Measurements from ENCODE around the gene MPHOSPH8.

The MPHOSPH8 gene

DNA sequence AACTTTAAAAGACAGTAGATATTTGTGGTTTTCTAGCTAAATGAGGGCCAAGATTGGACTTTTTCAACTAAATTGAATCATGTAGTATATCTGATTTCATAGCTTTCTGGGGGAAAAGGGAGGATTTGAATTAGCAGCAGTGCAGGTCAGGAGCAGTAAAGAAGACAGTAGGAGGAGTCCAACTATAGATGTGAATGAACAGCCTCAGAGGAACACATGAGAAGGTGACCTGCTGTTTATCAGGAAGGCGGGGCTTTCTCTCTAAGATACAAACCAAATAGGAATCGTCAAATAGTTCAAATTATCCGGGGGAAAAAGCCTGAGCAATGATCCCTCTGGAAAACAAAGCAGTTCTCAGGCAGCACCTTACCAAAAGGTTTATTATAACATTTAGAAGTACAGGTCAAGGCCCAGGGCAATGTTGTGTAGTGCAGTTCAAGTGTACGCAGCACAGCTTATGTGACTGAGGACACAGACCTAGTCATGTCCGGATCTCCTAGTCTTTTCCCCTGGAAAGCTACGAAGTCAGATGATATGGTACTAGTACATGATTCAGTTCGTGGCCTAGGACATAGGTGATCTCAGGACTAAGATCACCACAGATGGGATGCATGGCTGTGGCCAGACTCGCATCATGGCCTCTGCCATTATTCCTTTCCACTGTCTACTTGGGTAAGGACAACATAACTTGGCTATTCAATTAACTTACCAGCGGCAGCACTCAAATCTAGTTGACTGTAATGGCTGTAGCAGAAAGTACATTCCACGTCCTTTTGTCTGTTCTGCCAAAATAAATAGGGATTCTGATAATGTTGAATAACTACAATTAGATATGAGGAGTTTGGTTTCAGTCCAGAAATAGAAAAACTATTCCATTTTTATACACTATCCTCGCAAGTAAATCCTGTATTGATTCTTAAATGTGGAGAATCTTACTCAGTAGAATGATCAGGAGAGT lies 40.3 kb downstream of the MPHOSPH8 start:
- Histone ChIP-seq H3K27me3 (replicated peaks; ENCODE audit: control insufficient read depth, insufficient read depth, low read length) (no peaks in the 10 kb centered on the region), H3K36me3 (ENCODE audit: control insufficient read depth, insufficient read depth, low read length) (peaks cover 22% of the 10 kb centered on the region), H3K4me3 (replicated peaks; ENCODE audit: low read depth, low read length) (no peak overlapping the region)
- TF ChIP-seq, protein P1, sequence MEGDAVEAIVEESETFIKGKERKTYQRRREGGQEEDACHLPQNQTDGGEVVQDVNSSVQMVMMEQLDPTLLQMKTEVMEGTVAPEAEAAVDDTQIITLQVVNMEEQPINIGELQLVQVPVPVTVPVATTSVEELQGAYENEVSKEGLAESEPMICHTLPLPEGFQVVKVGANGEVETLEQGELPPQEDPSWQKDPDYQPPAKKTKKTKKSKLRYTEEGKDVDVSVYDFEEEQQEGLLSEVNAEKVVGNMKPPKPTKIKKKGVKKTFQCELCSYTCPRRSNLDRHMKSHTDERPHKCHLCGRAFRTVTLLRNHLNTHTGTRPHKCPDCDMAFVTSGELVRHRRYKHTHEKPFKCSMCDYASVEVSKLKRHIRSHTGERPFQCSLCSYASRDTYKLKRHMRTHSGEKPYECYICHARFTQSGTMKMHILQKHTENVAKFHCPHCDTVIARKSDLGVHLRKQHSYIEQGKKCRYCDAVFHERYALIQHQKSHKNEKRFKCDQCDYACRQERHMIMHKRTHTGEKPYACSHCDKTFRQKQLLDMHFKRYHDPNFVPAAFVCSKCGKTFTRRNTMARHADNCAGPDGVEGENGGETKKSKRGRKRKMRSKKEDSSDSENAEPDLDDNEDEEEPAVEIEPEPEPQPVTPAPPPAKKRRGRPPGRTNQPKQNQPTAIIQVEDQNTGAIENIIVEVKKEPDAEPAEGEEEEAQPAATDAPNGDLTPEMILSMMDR (IDR thresholded peaks at IDR 0.05; ENCODE audit: insufficient read depth, low read length, poor library complexity, severe bottlenecking) = no peak
- DNase-seq (ENCODE audit: extremely low read depth, insufficient read length) = no peak

DNA sequence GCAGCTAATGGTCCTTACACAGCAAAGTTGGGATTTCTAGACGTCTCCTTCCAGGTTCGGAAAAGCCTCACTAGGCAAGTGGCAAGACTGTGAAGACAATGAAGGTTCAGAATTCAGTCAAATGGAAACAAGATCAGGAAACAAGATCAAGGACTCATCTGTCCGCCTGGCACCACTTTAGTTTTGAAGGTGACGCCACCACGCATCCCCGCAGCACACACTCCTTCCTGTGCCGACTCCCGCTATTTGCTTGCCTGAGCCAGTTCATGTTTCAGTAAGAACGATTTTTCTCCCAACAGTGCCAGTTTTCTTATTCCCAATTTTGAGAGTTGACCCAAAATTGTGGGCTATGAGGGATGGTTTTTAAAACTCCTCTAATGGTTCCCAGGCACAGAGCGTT lies 41.4 kb downstream of the MPHOSPH8 start:
- no peak for DNase-seq (ENCODE audit: extremely low read depth, insufficient read length)
- peaks cover 16% of the 10 kb centered on the region for H3K36me3 ChIP-seq (ENCODE audit: control insufficient read depth, insufficient read depth, low read length)
- H3K27me3 ChIP-seq (replicated peaks; ENCODE audit: control insufficient read depth, insufficient read depth, low read length) = no peaks in the 10 kb centered on the region
- no peak overlapping the region for H3K4me3 ChIP-seq (replicated peaks; ENCODE audit: low read depth, low read length)
- TF ChIP-seq, protein P1 (IDR thresholded peaks at IDR 0.05; ENCODE audit: insufficient read depth, low read length, poor library complexity, severe bottlenecking) = no peak

DNA sequence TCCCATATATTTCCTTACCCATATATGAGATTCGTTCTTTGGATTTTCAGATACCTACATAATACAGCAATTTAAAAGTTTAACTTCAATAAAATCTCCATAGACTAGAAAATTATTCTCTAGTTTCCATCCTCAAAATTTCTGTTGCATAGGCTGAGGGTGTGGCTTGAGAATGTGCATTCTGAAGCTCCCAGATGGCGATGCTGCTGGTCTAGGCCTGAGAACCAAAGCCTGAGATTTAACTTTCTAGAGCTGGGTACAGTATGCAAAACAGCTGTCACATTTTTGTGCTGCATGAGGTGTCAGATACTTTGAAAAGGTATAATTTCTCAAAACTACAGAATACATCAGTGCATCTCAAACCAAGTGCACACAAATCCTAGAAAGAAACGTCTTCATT lies 42.7 kb downstream of the MPHOSPH8 start:
- H3K4me3 ChIP-seq (replicated peaks; ENCODE audit: low read depth, low read length) = no peak overlapping the region
- TF ChIP-seq, protein P1 (IDR thresholded peaks at IDR 0.05; ENCODE audit: insufficient read depth, low read length, poor library complexity, severe bottlenecking) = no peak
- no peaks in the 10 kb centered on the region for H3K27me3 ChIP-seq (replicated peaks; ENCODE audit: control insufficient read depth, insufficient read depth, low read length)
- no peak for DNase-seq (ENCODE audit: extremely low read depth, insufficient read length)
- peaks cover 12% of the 10 kb centered on the region for H3K36me3 ChIP-seq (ENCODE audit: control insufficient read depth, insufficient read depth, low read length)

DNA sequence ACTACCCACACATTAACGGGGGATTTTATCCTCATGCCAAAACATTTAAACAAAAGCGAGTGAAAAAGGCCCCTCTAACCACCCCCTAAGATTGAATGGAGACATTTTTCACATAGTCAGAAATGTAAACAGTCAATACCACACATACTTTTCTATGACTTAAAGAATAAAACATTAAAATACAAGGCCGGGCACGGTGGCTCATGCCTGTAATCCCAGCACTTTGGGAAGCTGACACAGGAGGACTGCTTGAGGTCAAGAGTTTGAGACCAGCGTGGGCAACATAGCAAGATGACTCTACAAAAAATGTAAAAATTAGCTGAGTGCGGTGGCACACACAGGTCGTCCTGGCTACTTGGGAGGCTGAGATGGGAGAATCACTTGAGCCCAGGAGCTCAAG lies 47.3 kb downstream of the MPHOSPH8 start:
- no peak for DNase-seq (ENCODE audit: extremely low read depth, insufficient read length)
- no peak overlapping the region for H3K4me3 ChIP-seq (replicated peaks; ENCODE audit: low read depth, low read length)
- H3K27me3 ChIP-seq (replicated peaks; ENCODE audit: control insufficient read depth, insufficient read depth, low read length) = no peaks in the 10 kb centered on the region
- TF ChIP-seq, protein P1 (IDR thresholded peaks at IDR 0.05; ENCODE audit: insufficient read depth, low read length, poor library complexity, severe bottlenecking) = no peak
- H3K36me3 ChIP-seq (ENCODE audit: control insufficient read depth, insufficient read depth, low read length) = no peaks in the 10 kb centered on the region; the same call in none of the 2 replicates

DNA sequence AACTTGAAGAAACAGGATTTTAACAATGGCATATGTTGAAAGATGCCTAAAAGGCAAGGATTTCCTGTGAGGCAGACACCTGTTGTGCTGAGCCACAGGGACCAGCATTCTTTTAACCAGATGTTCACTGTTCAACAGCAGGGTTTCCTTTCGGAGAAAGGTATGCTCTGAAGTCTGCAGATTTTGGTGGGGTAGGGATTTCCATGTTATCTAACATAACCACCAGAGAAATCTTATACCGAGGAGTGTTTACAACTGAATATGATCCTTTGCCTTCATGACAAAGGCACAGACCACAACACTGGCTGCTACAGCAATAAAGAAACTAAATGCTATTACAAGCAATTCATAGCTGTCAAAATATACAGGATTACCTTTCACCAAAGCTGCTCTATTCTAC lies 48.1 kb downstream of the MPHOSPH8 start:
- TF ChIP-seq, protein P1 (IDR thresholded peaks at IDR 0.05; ENCODE audit: insufficient read depth, low read length, poor library complexity, severe bottlenecking) = no peak
- Histone ChIP-seq H3K4me3 (replicated peaks; ENCODE audit: low read depth, low read length) (no peak overlapping the region), H3K27me3 (replicated peaks; ENCODE audit: control insufficient read depth, insufficient read depth, low read length) (no peaks in the 10 kb centered on the region), H3K36me3 (ENCODE audit: control insufficient read depth, insufficient read depth, low read length) (no peaks in the 10 kb centered on the region; the same call in none of the 2 replicates)
- DNase-seq (ENCODE audit: extremely low read depth, insufficient read length) = no peak

Measured in GM06990 (cell line).